Breast epithelium (tissue), 4 donors: Measurements from ENCODE around the gene GMCL1. TPM values are rescaled to one million over a fixed set of nuclear protein-coding genes. Genes with fewer than 3 reads are reported as not detected.

Source experiments
- DNase-seq, 2 donors: peaks; one replicate each; pipeline ENCODE4 v3.0.0-alpha.2; 2019; ENCODE audit warnings: low spot score in 2 of 2
- H3K27ac ChIP-seq, 2 donors: fragments of 200-600 bp; sonication (generic) in 1 of 2; one replicate each; pipeline ENCODE4 v1.5.1; 2016 to 2019; ENCODE audit warnings: mild to moderate bottlenecking in 1 of 2
- H3K27me3 ChIP-seq, 2 donors: fragments of 200-600 bp; sonication (generic) in 1 of 2; one replicate each; pipeline versions ENCODE4 v1.5.1 to v1.6.0; 2017 to 2019; ENCODE audit warnings: control low read depth in 1 of 2, mild to moderate bottlenecking in 1 of 2
- H3K36me3 ChIP-seq: fragments of 200-600 bp; one replicate; pipeline ENCODE4 v1.5.1; 2019
- H3K4me1 ChIP-seq, 2 donors: fragments of 200-600 bp; sonication (generic); one replicate each; pipeline ENCODE4 v1.5.1; 2016 to 2019; ENCODE audit warnings: control low read depth in 1 of 2
- H3K4me3 ChIP-seq, 3 donors: fragments of 200-600 bp; sonication (generic); 1 replicate in 2 of 3; 2 replicates in 1 of 3; pipeline ENCODE4 v1.5.1; 2016 to 2019; ENCODE audit warnings: mild to moderate bottlenecking in 3 of 3, moderate library complexity in 2 of 3
- H3K9me3 ChIP-seq, 2 donors: fragments of 200-600 bp; sonication (generic) in 1 of 2; one replicate each; pipeline ENCODE4 v1.5.1; 2016 to 2019; ENCODE audit warnings: control low read depth in 1 of 2
- POLR2A ChIP-seq: fragments of 450-650 bp; IDR thresholded peaks from one replicate; pipeline ENCODE4 v1.6.1; 2016; ENCODE audit warnings: antibody characterized with exemption, mild to moderate bottlenecking, moderate library complexity
- POLR2AphosphoS5 ChIP-seq, 3 donors: sonication (generic); formaldehyde crosslinking; IDR thresholded peaks; one replicate each; pipeline ENCODE4 v1.6.1; 2017; ENCODE audit warnings: antibody characterized with exemption in 3 of 3
- intact Hi-C: fragments of 100-400 bp; cut with DNase I; formaldehyde crosslinking; loops from one replicate; pipeline ENCODE4 v1.15.1; 2023; ENCODE audit warnings: low total_unique reads
- total RNA-seq, 3 donors: library from RNA; depleted of rRNA; stranded (reverse); fragments of >200 nt; gene quantifications; one replicate each; pipeline ENCODE4 v1.1.0, GENCODE V29; 2016
- TF ChIP-seq, protein P1 (sequence below), 3 donors: fragments of 450-650 bp; IDR thresholded peaks; one replicate each; pipeline ENCODE4 v1.5.1; 2016 to 2017; ENCODE audit warnings: antibody characterized with exemption in 3 of 3, mild to moderate bottlenecking in 3 of 3, moderate library complexity in 3 of 3

The GMCL1 gene
- total RNA-seq, 3 donors from 2014 or later, result 14.2 to 24.4 (median 18.4) TPM

DNA sequence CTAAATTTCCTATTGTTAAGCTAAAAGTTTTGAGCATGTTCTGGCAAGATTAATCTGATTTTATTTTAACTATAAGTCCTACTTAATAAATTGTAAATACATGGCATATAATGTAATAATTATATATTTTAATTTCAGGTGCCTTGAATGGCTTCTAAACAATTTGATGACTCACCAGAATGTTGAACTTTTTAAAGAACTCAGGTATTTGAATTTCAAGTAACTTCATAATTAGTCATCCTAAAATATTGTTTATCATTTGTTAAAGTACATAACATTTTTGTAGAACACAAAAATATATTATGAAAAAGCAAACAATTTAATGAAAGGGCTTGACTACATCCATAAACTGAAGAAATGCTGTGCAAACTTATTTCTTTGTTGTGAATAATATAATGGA, 14.5 kb downstream of the GMCL1 start:
- Histone ChIP-seq H3K4me1 (no peaks in the 10 kb centered on the region), H3K27me3 (no peaks in the 10 kb centered on the region), H3K36me3 (no peaks in the 10 kb centered on the region), H3K9me3 (no peaks in the 10 kb centered on the region), H3K4me3 (no peak overlapping the region), H3K27ac (no peak overlapping the region)
- TF ChIP-seq POLR2AphosphoS5 (IDR thresholded peaks at IDR 0.05) (no peak), POLR2A (no peak)
- TF ChIP-seq, protein P1, sequence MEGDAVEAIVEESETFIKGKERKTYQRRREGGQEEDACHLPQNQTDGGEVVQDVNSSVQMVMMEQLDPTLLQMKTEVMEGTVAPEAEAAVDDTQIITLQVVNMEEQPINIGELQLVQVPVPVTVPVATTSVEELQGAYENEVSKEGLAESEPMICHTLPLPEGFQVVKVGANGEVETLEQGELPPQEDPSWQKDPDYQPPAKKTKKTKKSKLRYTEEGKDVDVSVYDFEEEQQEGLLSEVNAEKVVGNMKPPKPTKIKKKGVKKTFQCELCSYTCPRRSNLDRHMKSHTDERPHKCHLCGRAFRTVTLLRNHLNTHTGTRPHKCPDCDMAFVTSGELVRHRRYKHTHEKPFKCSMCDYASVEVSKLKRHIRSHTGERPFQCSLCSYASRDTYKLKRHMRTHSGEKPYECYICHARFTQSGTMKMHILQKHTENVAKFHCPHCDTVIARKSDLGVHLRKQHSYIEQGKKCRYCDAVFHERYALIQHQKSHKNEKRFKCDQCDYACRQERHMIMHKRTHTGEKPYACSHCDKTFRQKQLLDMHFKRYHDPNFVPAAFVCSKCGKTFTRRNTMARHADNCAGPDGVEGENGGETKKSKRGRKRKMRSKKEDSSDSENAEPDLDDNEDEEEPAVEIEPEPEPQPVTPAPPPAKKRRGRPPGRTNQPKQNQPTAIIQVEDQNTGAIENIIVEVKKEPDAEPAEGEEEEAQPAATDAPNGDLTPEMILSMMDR (IDR thresholded peaks at IDR 0.05), result no peak
- DNase-seq, result no peak
- intact Hi-C loops, result no loop called here

GRCh38 chr2:69844560-69844959, 15.1 kb downstream of the GMCL1 start:
- no peak for TF ChIP-seq POLR2AphosphoS5 (IDR thresholded peaks at IDR 0.05)
- Histone ChIP-seq H3K4me3 (no peak overlapping the region), H3K36me3 (no peaks in the 10 kb centered on the region), H3K27ac (no peak overlapping the region), H3K4me1 (no peaks in the 10 kb centered on the region), H3K9me3 (no peaks in the 10 kb centered on the region), H3K27me3 (no peaks in the 10 kb centered on the region)
- no peak for DNase-seq
- intact Hi-C loops, result no loop called here

- intact Hi-C loops, result loop anchor here (5.0 kb wide), 1 partner anchor 1111 kb away; no protein-coding TSS in a partner anchor
- H3K4me1 ChIP-seq, result no peaks in the 10 kb centered on the region
- TF ChIP-seq POLR2A (no peak), POLR2AphosphoS5 (IDR thresholded peaks at IDR 0.05) (no peak)
- TF ChIP-seq, protein P1 (IDR thresholded peaks at IDR 0.05), result no peak
- no peak for DNase-seq
- H3K4me3 ChIP-seq, result no peak overlapping the region
- H3K36me3 ChIP-seq, result no peaks in the 10 kb centered on the region
- H3K27me3 ChIP-seq, result no peaks in the 10 kb centered on the region
- H3K9me3 ChIP-seq, result no peaks in the 10 kb centered on the region
- H3K27ac ChIP-seq, result no peak overlapping the region
Measured at GRCh38 chr2:69846182-69847067, 17.0 kb downstream of the GMCL1 start.

DNA sequence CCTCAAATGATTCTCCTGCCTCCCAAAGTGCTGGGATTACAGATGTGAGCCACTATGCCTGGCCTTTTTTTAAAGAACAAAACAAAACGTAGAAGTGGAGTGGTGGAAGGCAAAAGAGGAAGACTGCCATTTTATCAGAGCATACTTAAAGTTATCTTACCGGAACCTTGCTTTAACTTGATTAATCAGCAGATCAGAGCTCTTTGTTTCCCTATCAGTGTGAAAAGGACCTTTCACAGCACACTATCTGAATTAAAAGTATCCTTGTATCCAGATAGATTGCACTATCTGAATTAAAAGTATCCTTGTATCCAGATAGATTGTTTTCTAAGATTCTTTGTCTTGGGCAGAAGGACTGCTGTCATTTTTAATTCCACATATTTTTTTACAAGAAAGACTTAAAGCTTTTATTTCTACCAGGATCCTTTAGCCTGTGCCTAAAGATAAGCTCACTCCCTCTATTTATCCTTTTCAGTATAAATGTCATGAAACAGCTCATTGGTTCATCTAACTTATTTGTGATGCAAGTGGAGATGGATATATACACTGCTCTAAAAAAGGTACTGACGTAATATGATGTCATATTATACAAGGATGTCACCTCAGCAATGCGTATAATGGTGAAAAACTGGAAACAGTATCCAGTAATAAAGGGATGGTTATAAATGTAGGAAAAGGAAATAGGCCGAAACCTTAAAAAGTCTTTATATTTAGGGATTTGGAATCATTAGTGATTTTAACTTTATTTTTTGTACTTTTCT, 17.8 kb downstream of the GMCL1 start:
- no peaks in the 10 kb centered on the region for H3K36me3 ChIP-seq

GRCh38 chr2:69848186-69848790, 18.8 kb downstream of the GMCL1 start:
- no peak overlapping the region for H3K27ac ChIP-seq
- no peaks in the 10 kb centered on the region for H3K9me3 ChIP-seq
- DNase-seq, result no peak
- H3K4me3 ChIP-seq, result no peak overlapping the region
- intact Hi-C loops, result loop anchor here (5.0 kb wide), 1 partner anchor 1109 kb away; no protein-coding TSS in a partner anchor
- TF ChIP-seq POLR2AphosphoS5 (IDR thresholded peaks at IDR 0.05) (no peak), POLR2A (no peak)
- no peaks in the 10 kb centered on the region for H3K36me3 ChIP-seq
- H3K4me1 ChIP-seq, result no peaks in the 10 kb centered on the region
- H3K27me3 ChIP-seq, result no peaks in the 10 kb centered on the region

More for the DNA sequence above, 17.8 kb downstream of the GMCL1 start:
- no peak for TF ChIP-seq POLR2AphosphoS5 (IDR thresholded peaks at IDR 0.05)
- TF ChIP-seq, protein P1 (IDR thresholded peaks at IDR 0.05), result no peak
- TF ChIP-seq POLR2A, result no peak
- intact Hi-C loops, result loop anchor here (5.0 kb wide), 1 partner anchor 1110 kb away; no protein-coding TSS in a partner anchor
- no peaks in the 10 kb centered on the region for H3K4me1 ChIP-seq
- DNase-seq, result no peak
- no peak overlapping the region for H3K4me3 ChIP-seq
- no peaks in the 10 kb centered on the region for H3K27me3 ChIP-seq
- H3K9me3 ChIP-seq, result no peaks in the 10 kb centered on the region
- H3K27ac ChIP-seq, result no peak overlapping the region
